ENCODE measurements around the gene SURF2.

Gene SURF2

GRCh38 chr9:133335924-133336811 is 20.2 kb upstream of the SURF2 start, which contains the start of gene SURF6:
Gene SURF6, minus strand, starts transcription at chr9:133336188. Its CDS starts 56 bp downstream, at chr9:133336132.
- DNase-seq (ENCODE audit: low spot score): peak; percentile 88

GRCh38 chr9:133339641-133340040 is 16.7 kb upstream of the SURF2 start:
- DNase-seq (ENCODE audit: low spot score): no peak

DNA sequence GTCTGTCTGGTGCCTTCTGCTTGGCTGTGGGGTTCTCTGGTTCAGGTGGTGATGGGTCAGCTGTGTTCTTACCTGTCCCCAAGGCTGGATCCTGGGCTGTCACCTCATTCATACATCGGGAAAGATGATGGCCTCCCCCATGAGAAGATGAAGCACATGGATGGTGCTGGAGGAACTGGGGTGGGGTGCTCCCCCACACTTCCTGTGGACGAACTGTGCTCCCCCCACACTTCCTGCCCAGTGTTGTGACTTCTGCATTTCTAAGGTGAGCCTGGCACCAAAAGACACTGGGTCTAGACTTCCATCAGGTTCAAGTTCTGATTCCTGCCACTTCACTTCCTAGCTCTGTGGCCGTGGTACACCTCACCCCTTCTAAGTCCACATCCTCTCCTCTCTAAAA is 16.1 kb upstream of the SURF2 start:
- DNase-seq (ENCODE audit: low spot score): no peak

DNA sequence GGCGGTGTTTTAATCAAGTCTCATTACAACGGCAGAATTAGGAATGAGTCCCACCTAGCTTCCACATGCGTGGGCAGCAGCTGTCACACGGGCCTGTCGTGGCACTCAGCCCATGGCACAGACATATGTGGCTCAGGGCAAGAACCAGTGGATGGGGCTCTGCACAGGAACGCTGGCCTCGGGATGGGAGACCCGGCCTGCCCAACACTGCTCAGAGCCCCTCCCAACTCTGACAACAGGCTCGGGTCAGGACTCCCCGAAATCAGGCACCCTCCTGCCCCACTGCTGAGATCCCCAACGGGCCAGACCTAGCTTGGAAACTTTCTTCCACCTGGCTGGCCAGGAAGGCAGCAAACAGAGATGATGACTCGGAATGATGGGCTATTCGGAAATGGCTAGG is 15.4 kb upstream of the SURF2 start:
- no peak for DNase-seq (ENCODE audit: low spot score)

GRCh38 chr9:133341369-133342068 is 14.8 kb upstream of the SURF2 start:
- no peak for DNase-seq (ENCODE audit: low spot score)

- no peak for DNase-seq (ENCODE audit: low spot score)
These were observed 14.3 kb upstream of the SURF2 start for GRCh38 chr9:133342069-133342406.

GRCh38 chr9:133342570-133342969 is 13.8 kb upstream of the SURF2 start:
- DNase-seq (ENCODE audit: low spot score): no peak

DNA sequence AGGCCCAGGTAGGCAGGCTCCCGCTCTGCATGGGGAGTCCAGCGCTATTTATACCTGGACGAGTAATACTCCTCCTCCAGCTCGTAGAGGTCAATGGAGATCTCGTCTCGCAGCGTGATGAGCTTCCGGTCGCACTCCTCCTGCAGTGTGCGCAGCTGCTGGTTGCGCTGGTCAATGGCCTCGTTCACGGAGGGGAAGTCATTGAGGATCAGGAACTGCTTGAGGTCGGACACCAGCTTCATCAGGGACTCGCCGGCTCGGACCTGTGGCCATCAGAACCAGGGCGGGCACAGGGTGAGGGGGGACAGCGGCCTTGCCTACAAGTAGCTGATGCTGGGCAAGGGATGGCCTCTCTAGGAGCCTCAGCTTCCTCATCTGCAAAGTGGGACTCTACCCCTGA is 12.3 kb upstream of the SURF2 start:
- no peak for DNase-seq (ENCODE audit: low spot score)

DNA sequence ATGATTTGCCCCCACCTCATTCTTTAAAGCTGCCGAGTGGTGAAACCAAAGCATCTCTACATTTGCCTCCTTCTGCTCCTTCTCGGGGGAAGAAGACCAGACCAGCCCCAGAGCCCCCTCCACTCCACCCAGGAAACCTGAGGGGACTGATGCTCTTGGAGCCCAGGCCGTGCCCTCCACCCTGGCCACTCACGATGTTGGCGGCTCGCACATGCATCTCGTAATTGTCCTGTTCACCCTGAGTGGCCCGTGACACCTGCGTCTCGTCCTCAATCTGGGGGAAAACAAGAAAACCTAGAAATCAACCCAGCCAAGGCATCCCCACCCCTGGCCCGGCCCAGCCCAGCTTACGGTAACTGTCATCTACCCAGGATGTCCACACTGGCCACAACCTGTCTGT is 11.4 kb upstream of the SURF2 start:
- no peak for DNase-seq (ENCODE audit: low spot score)

DNA sequence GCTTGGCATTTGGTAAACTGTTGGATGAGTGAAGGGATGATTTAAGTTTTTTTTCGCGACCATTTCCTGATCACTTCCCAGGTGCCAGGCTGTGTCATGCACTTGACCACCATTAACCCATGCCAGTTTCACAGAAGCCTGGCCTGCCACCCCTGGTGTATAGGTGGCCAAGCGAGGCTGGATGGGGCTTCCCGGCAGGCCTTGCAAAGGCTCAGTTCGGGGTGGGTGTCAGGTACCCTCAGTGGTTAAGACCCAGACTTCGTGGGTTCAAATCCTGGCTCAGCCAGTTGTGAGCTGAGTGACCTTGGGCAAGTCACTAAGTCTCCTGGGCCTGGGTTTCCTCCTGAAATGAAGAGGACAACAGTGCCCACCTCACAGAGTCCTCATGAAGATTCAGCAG is 10.8 kb upstream of the SURF2 start:
- DNase-seq (ENCODE audit: low spot score): no peak

DNA sequence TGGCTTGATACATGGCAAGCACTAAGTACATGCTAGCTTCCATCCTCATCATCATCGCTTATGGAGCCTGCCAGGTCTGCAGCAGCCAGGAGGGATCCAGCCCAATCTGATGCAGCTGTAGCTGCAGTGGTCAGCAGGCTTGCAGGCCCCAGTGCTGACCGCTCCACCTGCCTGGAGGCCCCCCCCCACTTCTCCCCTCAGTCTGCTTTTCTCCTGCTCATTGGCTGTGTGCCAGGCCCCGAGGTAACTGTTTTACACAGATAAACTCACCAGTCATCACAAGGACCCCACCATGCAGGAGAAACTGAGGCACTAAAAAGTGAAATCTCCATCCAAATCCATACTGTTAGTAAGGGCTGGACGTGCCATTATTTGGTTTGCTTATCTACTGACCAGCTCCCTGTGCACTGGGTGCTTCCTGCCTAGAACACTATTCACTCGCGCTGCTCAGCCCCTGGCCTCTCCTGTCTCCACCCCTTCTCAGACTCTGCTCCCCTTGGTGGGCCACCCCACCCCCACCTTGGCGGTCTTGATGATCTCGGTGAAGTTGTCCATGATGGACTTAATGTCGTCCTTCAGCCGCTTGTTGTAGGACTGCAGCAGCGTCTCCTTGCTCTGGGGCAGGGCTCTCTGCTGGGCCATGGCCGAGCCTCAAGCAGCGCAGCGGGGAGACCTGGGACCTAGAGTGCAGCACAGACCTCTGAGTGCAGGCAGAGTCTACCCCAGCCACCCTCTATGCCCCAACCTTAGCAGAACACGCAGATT is 10.1 kb upstream of the SURF2 start:
- no peak for DNase-seq (ENCODE audit: low spot score)

GRCh38 chr9:133347515-133347984 is 8.8 kb upstream of the SURF2 start:
- peak; percentile 66 for DNase-seq (ENCODE audit: low spot score)

GRCh38 chr9:133347985-133348717 is 8.2 kb upstream of the SURF2 start, which contains the start of the genes MED22 and RPL7A:
Gene MED22, minus strand, starts transcription at chr9:133348131. Its CDS starts 1,469 bp downstream, at chr9:133346662.
Gene RPL7A, plus strand, starts transcription at chr9:133348218. Its CDS starts 26 bp downstream, at chr9:133348244.
- DNase-seq (ENCODE audit: low spot score): peak; percentile 95

DNA sequence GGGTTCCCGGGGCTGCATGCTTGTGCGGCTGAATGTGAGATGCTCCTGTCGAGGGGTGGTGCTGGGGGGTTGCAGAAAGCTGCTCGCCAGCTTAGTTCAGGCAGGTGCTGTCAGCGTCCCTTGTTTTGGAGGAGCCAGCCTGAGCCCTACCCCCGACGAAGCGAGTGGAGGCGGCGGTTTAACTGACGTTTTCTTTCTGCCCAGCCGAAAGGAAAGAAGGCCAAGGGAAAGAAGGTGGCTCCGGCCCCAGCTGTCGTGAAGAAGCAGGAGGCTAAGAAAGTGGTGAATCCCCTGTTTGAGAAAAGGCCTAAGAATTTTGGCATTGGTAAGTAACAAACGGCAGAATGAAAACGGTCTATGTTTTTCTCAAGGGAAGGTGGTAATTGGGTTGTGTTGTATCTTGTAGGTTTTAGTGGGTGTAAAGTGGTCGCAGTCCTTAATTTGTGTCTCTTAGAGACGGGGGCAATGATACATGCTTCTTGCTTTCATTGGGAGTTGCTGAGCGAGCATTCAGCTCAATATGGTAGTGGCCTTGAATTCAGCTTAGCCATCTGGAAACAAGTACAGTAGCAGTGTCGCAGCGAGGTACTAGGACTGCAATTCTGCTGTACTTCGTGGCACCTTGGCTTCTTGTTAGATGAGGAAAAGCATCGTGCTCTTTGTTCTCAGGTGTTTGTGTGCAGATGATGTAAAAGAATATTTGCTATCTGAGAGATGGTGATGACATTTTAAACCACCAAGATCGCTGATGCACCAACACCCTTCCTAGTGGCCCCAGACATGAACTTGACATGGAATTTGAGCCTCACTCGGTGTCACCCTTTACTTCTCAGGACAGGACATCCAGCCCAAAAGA is 7.4 kb upstream of the SURF2 start:
- no peak for DNase-seq (ENCODE audit: low spot score)

- DNase-seq (ENCODE audit: low spot score): no peak
These were observed 6.3 kb upstream of the SURF2 start for GRCh38 chr9:133349965-133350616.

DNA sequence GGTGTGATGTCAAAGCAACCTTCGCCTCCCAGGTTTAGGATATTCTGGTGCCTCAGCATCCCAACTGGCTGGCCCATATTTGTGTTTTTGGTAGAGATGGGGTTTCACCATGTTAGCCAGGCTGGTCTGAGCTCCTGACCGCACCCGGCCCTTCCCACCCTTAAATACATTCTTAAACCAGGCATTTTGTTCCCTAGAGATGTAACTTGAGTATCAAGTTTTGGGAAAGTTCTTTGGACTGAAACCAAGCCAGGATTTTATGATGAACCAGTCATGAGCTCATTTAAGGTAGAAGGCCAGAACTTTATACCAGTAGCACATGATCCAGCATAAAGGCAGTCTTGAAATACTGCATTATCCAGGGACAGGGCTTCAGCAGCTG is 4.8 kb upstream of the SURF2 start:
- no peak for DNase-seq (ENCODE audit: low spot score)

- peak; percentile 72 for DNase-seq (ENCODE audit: low spot score)
These were observed 4.3 kb upstream of the SURF2 start for GRCh38 chr9:133351908-133352634.

GRCh38 chr9:133352635-133353340 is 3.6 kb upstream of the SURF2 start:
- DNase-seq (ENCODE audit: low spot score): no peak

GRCh38 chr9:133353548-133353947 is 2.8 kb upstream of the SURF2 start:
- DNase-seq (ENCODE audit: low spot score): no peak
